Right lobe of liver (tissue), 6 donors: ENCODE results near the gene SIPA1. TPM values are rescaled to one million over a fixed set of nuclear protein-coding genes. Genes with fewer than 3 reads are reported as not detected.
A peak's percentile ranks its signal among the peaks of the same experiment; 100 is the strongest.

Source experiments
- ATAC-seq, 4 donors: fragments of 200-7000 bp; cut with Tn5 transposase; one replicate each; pipeline ENCODE4 v1.9.1; 2020; ENCODE audit warnings: mild to moderate bottlenecking in 4 of 4, moderate library complexity in 4 of 4
- DNase-seq, 3 donors: peaks; one replicate each; pipeline ENCODE4 v3.0.0-alpha.2; 2020
- H3K27ac ChIP-seq, 3 donors: fragments of 200-600 bp; one replicate each; pipeline ENCODE4 v1.8.0; 2022
- H3K27me3 ChIP-seq, 2 donors: fragments of 200-600 bp; one replicate each; pipeline ENCODE4 v1.8.0; 2022
- H3K36me3 ChIP-seq, 4 donors: fragments of 200-600 bp; sonication (generic) in 1 of 4; one replicate each; pipeline versions ENCODE4 v1.5.1 to v1.8.0; 2017 to 2022; ENCODE audit warnings: control low read depth in 1 of 4
- H3K4me1 ChIP-seq, 4 donors: fragments of 200-600 bp; sonication (generic) in 1 of 4; one replicate each; pipeline versions ENCODE4 v1.5.1 to v1.8.0; 2017 to 2022; ENCODE audit warnings: control low read depth in 1 of 4
- H3K4me3 ChIP-seq, 3 donors: fragments of 200-600 bp; one replicate each; pipeline ENCODE4 v1.8.0; 2022
- H3K9me3 ChIP-seq, 4 donors: fragments of 200-600 bp; sonication (generic) in 1 of 4; one replicate each; pipeline versions ENCODE4 v1.5.1 to v1.8.0; 2017 to 2022; ENCODE audit warnings: control low read depth in 1 of 4
- CTCF ChIP-seq, 4 donors: fragments of 200-600 bp in 3 of 4; fragments of 450-650 bp in 1 of 4; IDR thresholded peaks; one replicate each; pipeline versions ENCODE4 v1.5.1 to v1.8.0; 2016 to 2022; ENCODE audit warnings: antibody characterized with exemption in 4 of 4, mild to moderate bottlenecking in 2 of 4
- POLR2A ChIP-seq: fragments of 450-650 bp; IDR thresholded peaks from one replicate; pipeline ENCODE4 v1.6.1; 2017; ENCODE audit warnings: antibody characterized with exemption, mild to moderate bottlenecking
- WGBS: methylation state at CpG from one replicate; pipeline ENCODE4 v1.1.6; 2018; ENCODE audit warnings: low coverage, low lambda C conversion rate; ENCODE audit not compliant: insufficient coverage; ENCODE audit errors: missing lambda C conversion rate; 5-methylcytosine and 5-hydroxymethylcytosine counted together
- intact Hi-C, 2 donors: fragments of 100-400 bp; cut with DNase I; formaldehyde crosslinking; loops; one replicate each; pipeline versions ENCODE4 v1.11.2 to v1.14.1; 2022
- total RNA-seq, 6 experiments: library from RNA; depleted of rRNA in 2 of 6; stranded (reverse); fragments of >200 nt in 2 of 6; fragmentation: NEBNext Ultra II Directional in 3 of 6; extraction: Animal tissue kit (Norgen Biotek cat#: 25700) in 3 of 6; gene quantifications; one replicate each; pipeline versions ENCODE4 v1.1.0 to v1.2.4, GENCODE V29; 2016 to 2023
- donor health status: DM: no; HTN: yes; CAD: no.
- donor health status: DM: no; HTN: no; CAD: no.
- donor health status: DM: no; HTN: no; CAD: no.
- donor health status: DM: no; HTN: yes; CAD: no.
- donor health status: DM: no; HTN: yes; CAD: no.

Gene SIPA1
- total RNA-seq, 6 experiments from 2014 or later, result 21.1 to 34.1 (median 25.3) TPM

- peak in 1 of 4 donors; percentile 1 for ATAC-seq
- peak overlapping the region; percentile 99 for H3K4me3 ChIP-seq
- H3K27me3 ChIP-seq, result no peaks in the 10 kb centered on the region
- TF ChIP-seq POLR2A (no peak), CTCF (IDR thresholded peaks at IDR 0.05) (no peak)
- peak overlapping the region; percentile 44 to 96 (median 95) for H3K27ac ChIP-seq
- H3K36me3 ChIP-seq, result peaks cover 0 to 21% (median 2%) of the 10 kb centered on the region in 4 donors
- intact Hi-C loops, result no loop called here
- peaks cover 0 to 31% (median 11%) of the 10 kb centered on the region in 4 donors for H3K4me1 ChIP-seq
- DNase-seq, result peak in 2 of 3 donors; percentile 66 to 78
- 48% methylated on average over 7 of the region's 10 CpGs for WGBS
- H3K9me3 ChIP-seq, result no peaks in the 10 kb centered on the region
These were observed 26.7 kb upstream of the SIPA1 start for GRCh38 chr11:65611028-65611757.

- Histone ChIP-seq H3K4me1 (peaks cover 0 to 38% (median 13%) of the 10 kb centered on the region in 4 donors), H3K9me3 (no peaks in the 10 kb centered on the region), H3K27ac (peak overlapping the region; percentile 44 to 96 (median 95)), H3K27me3 (no peaks in the 10 kb centered on the region), H3K4me3 (peak overlapping the region; percentile 99), H3K36me3 (peaks cover 0 to 15% (median 0%) of the 10 kb centered on the region in 4 donors)
- ATAC-seq (no peak), DNase-seq (no peak)
- TF ChIP-seq CTCF (IDR thresholded peaks at IDR 0.05), result no peak
- no peak for TF ChIP-seq POLR2A
- whole genome bisulfite sequencing, result 33% methylated on average over 2 of the region's 12 CpGs
- intact Hi-C loops, result no loop called here
These were observed 25.9 kb upstream of the SIPA1 start for GRCh38 chr11:65611758-65612603.

GRCh38 chr11:65612691-65613090 lies 25.2 kb upstream of the SIPA1 start:
- H3K36me3 ChIP-seq, result peaks cover 0 to 11% (median 0%) of the 10 kb centered on the region in 4 donors
- no peaks in the 10 kb centered on the region for H3K27me3 ChIP-seq
- WGBS, result 30% methylated on average over 2 of the region's 7 CpGs
- DNase-seq (no peak), ATAC-seq (no peak)
- intact Hi-C loops, result no loop called here
- TF ChIP-seq POLR2A, result no peak
- TF ChIP-seq CTCF (IDR thresholded peaks at IDR 0.05), result no peak
- H3K9me3 ChIP-seq, result no peaks in the 10 kb centered on the region
- peak overlapping the region; percentile 99 for H3K4me3 ChIP-seq
- H3K27ac ChIP-seq, result peak overlapping the region in 2 of 3 donors; percentile 95 to 96
- peaks cover 0 to 39% (median 14%) of the 10 kb centered on the region in 4 donors for H3K4me1 ChIP-seq

GRCh38 chr11:65613091-65613928 lies 24.6 kb upstream of the SIPA1 start:
- Histone ChIP-seq H3K9me3 (no peaks in the 10 kb centered on the region), H3K36me3 (peaks cover 0 to 15% (median 3%) of the 10 kb centered on the region in 4 donors), H3K27ac (peak overlapping the region; percentile 88 to 96 (median 95)), H3K27me3 (no peaks in the 10 kb centered on the region), H3K4me1 (peaks cover 0 to 39% (median 14%) of the 10 kb centered on the region in 4 donors), H3K4me3 (peak overlapping the region; percentile 99)
- TF ChIP-seq CTCF (IDR thresholded peaks at IDR 0.05) (no peak), POLR2A (no peak)
- ATAC-seq, result no peak
- peak; percentile 67 to 74 (median 71) for DNase-seq
- WGBS, result 3% methylated on average over 13 of the region's 43 CpGs
- intact Hi-C loops, result no loop called here
